HG02970 (cell line): ENCODE measurements around the gene SERPING1.
"Not testable (repeated sequence)": the region's sequence is repeated elsewhere in the genome, so short reads cannot be mapped to it uniquely, and the experiment has no call there.

Source experiments
- ATAC-seq: cut with Tn5 transposase; IDR thresholded peaks from one replicate; pipeline ENCODE4 v1.9.1; 2021; ENCODE audit warnings: mild to moderate bottlenecking, moderate library complexity, moderate number of reproducible peaks; ENCODE audit not compliant: unreplicated experiment, low FRiP score

SERPING1 gene

GRCh38 chr11:57650739-57651090 lies 53.2 kb downstream of the SERPING1 start:
- no peak for ATAC-seq

GRCh38 chr11:57651408-57651807 lies 53.9 kb downstream of the SERPING1 start:
- ATAC-seq, result no peak

- not testable (repeated sequence) for ATAC-seq
Measured at GRCh38 chr11:57652230-57652629, 54.7 kb downstream of the SERPING1 start.

GRCh38 chr11:57652662-57653061 lies 55.2 kb downstream of the SERPING1 start:
- no peak for ATAC-seq

- ATAC-seq, result no peak
Measured at GRCh38 chr11:57653163-57653562, 55.7 kb downstream of the SERPING1 start.

DNA sequence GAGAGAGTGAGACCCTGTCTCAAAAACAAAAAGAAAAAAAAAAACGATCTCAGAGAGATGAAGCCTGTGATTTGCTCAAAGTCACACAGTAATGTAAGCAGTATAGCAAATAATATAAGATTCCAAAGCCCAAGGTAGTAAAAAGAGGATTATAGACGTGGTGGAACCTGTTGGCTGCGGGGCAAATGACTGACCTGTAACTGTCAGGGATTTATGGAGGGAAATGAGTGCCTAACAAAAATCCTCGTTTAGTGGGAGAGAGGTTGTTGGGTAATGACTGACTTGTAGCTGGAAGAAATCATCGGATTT lies 59.4 kb downstream of the SERPING1 start:
- ATAC-seq, result no peak

DNA sequence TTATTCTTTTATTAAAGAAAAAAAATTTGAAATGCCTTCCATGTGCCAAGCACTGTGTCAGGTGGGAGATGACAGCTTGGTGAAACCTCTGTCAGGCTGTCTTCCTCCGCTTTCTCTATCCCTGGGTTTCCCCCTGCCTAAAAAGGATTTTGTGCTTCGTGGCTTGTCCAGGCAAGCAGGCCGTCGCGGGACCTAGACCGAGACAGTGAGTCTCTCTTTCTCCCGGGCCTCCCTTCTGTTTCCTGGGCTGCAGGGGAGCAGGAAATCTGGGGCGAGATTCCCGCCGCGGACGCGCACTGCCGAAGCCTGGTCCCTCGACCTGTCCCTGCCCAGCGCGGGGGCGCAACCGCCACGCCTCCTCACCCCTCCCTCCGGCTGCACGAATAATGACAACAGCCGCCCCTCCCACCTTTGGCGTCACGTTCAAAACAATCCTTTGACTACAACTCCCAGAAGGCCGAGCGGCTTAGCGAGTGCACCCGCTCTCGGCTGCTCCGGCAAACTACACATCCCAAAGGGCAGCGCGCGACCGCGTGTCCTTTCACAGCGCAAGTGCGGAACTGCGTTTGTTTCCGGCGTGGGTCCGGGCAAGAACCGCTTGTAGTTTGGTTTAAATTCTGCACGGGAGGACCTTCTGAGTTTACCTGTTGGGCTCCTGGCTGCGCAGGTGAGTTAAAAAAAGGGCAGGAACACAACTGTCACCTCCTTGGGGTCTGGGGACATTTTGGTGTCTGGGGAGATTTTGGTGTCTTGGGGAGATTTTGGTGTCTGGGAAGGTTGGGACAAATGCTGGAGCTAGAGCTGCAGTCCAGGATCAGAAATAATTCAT lies 59.9 kb downstream of the SERPING1 start, which contains the start of gene CLP1:
CLP1 (plus strand) TSS at position 569 of the 829 bp plus-strand sequence. CDS start 1,715 bp downstream, outside the sequence.
- ATAC-seq, result peak; percentile 99

- ATAC-seq, result no peak
Measured at GRCh38 chr11:57658023-57658361, 60.5 kb downstream of the SERPING1 start.

GRCh38 chr11:57659669-57660068 lies 62.2 kb downstream of the SERPING1 start:
- ATAC-seq, result no peak

DNA sequence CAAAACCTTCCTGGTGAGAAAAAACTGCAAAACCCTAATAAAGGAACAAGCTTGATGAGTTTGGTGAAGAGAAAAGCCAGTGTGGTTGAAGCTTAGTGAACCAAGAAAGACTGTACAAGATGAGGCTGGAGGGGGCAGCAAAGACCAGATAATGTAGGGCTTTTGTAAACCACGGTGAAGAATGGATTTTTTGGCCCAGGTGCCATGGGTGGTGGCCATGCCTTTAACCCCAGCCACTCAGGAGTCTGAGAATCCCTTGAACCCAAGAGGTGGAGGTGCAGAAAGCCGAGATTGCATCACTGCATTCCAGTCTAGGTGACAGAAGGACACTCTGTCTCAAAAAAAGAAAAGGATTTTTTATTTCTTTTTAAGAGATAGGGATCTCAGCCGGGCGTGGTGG lies 65.4 kb downstream of the SERPING1 start:
- no peak for ATAC-seq

DNA sequence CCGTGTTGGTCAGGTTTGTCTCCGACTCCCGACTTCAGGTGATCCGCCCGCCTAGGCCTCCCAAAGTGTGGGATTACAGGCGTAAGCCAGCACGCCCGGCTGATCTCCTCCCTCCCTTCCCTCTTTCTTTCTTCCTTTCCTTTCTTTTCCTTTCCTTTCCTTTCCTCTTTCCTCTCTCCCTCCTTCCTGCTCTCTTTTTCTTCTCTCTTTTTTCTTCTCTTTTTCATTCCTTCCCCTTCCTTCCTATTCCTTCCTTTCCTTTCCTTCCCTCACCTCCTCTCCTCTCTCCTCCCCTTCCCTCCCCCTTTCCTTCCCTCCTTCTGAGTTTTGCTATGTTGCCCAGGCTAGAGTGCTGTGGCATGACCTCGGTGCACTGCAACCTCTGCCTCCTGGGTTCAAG lies 66.5 kb downstream of the SERPING1 start:
- ATAC-seq, result no peak
